Epithelial cell of esophagus (primary cell): ENCODE measurements around the gene PLCH2.
"Not testable (repeated sequence)": the region's sequence is repeated elsewhere in the genome, so short reads cannot be mapped to it uniquely, and the experiment has no call there.

ENCODE experiments used
- DNase-seq: peaks from one replicate; pipeline ENCODE4 v3.0.0; 2010; ENCODE audit warnings: low read depth
- H3K4me3 ChIP-seq: 2 replicates; pipeline ENCODE4 v1.5.1; 2011; ENCODE audit warnings: mild to moderate bottlenecking, low read length, control low read depth
- CTCF ChIP-seq: IDR thresholded peaks from 2 replicates; pipeline ENCODE4 v1.5.1; 2011; ENCODE audit warnings: low read depth, mild to moderate bottlenecking, low read length, control low read depth, inconsistent platforms; ENCODE audit not compliant: insufficient read depth; ENCODE audit errors: missing control alignments

PLCH2 gene

GRCh38 chr1:2435746-2436355, 40.2 kb upstream of the PLCH2 start:
- DNase-seq: no peak
- no peak for TF ChIP-seq CTCF
- H3K4me3 ChIP-seq: no peak overlapping the region

- DNase-seq: no peak
Measured at GRCh38 chr1:2436876-2437275, 39.2 kb upstream of the PLCH2 start.

GRCh38 chr1:2437617-2438016, 38.5 kb upstream of the PLCH2 start:
- H3K4me3 ChIP-seq: no peak overlapping the region
- DNase-seq: no peak
- TF ChIP-seq CTCF: no peak

More at GRCh38 chr1:2436876-2437275, 39.2 kb upstream of the PLCH2 start:
- no peak overlapping the region for H3K4me3 ChIP-seq
- no peak for TF ChIP-seq CTCF

GRCh38 chr1:2438038-2438437, 38.1 kb upstream of the PLCH2 start:
- no peak for TF ChIP-seq CTCF
- H3K4me3 ChIP-seq: no peak overlapping the region
- no peak for DNase-seq

GRCh38 chr1:2438641-2439040, 37.4 kb upstream of the PLCH2 start:
- no peak overlapping the region for H3K4me3 ChIP-seq
- no peak for DNase-seq
- TF ChIP-seq CTCF: no peak

GRCh38 chr1:2439369-2439768, 36.7 kb upstream of the PLCH2 start:
- DNase-seq: no peak
- no peak overlapping the region for H3K4me3 ChIP-seq
- TF ChIP-seq CTCF: no peak

GRCh38 chr1:2440346-2440745, 35.7 kb upstream of the PLCH2 start:
- DNase-seq, H3K4me3 ChIP-seq: not testable (repeated sequence)
